ENCODE measurements around the gene NLGN4Y.

DNA sequence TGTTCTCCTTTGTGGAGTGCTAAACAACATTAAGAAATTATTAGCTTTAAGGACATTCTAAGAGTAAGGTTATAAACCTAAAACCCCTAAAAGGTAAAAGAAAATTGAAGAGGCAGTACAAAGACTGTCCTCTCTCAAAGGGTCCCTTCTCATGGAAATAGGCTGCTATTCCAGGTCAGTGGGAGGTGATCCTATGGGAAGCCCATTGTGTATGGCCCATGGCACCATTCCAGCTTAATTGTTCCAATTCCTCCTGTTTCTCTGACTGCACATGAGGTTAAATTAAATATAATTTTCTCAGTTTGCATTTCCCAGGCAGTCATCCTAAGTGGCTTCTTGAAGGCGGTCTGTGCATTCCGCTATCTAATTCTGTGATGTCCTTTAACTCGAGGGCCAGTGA, 57.0 kb downstream of the NLGN4Y start:
- no peak for TF ChIP-seq POLR2AphosphoS5 (IDR thresholded peaks at IDR 0.05; ENCODE audit: low read depth, low read length)
- TF ChIP-seq, protein P1, sequence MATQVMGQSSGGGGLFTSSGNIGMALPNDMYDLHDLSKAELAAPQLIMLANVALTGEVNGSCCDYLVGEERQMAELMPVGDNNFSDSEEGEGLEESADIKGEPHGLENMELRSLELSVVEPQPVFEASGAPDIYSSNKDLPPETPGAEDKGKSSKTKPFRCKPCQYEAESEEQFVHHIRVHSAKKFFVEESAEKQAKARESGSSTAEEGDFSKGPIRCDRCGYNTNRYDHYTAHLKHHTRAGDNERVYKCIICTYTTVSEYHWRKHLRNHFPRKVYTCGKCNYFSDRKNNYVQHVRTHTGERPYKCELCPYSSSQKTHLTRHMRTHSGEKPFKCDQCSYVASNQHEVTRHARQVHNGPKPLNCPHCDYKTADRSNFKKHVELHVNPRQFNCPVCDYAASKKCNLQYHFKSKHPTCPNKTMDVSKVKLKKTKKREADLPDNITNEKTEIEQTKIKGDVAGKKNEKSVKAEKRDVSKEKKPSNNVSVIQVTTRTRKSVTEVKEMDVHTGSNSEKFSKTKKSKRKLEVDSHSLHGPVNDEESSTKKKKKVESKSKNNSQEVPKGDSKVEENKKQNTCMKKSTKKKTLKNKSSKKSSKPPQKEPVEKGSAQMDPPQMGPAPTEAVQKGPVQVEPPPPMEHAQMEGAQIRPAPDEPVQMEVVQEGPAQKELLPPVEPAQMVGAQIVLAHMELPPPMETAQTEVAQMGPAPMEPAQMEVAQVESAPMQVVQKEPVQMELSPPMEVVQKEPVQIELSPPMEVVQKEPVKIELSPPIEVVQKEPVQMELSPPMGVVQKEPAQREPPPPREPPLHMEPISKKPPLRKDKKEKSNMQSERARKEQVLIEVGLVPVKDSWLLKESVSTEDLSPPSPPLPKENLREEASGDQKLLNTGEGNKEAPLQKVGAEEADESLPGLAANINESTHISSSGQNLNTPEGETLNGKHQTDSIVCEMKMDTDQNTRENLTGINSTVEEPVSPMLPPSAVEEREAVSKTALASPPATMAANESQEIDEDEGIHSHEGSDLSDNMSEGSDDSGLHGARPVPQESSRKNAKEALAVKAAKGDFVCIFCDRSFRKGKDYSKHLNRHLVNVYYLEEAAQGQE (IDR thresholded peaks at IDR 0.05; ENCODE audit: insufficient read depth in 1 of 2, low read depth in 2 of 2, low read length in 2 of 2) = no peak

Measured in PFSK-1 (cell line).